ENCODE results near the gene ZNF428. TPM values are rescaled to one million over a fixed set of nuclear protein-coding genes. Genes with fewer than 3 reads are reported as not detected.

Gene ZNF428
- total RNA-seq, 2 donors from 2014 or later: 24.4 to 31.6 TPM

- ATAC-seq (no peak), DNase-seq (peak in 1 of 4 donors; percentile 27)
- Histone ChIP-seq H3K36me3 (replicated peaks in 1 of 2; ENCODE audit: insufficient read depth in 1 of 2, low read depth in 2 of 2) (no peaks in the 10 kb centered on the region), H3K4me3 (no peak overlapping the region), H3K9me3 (no peaks in the 10 kb centered on the region), H3K27ac (no peak overlapping the region), H3K27me3 (no peaks in the 10 kb centered on the region), H3K4me1 (peaks cover 10% of the 10 kb centered on the region)
- no peak for TF ChIP-seq POLR2A (IDR thresholded peaks at IDR 0.05)
- WGBS, 2 donors: 56 to 79% methylated on average over 7 of the region's 7 CpGs
- intact Hi-C loops (cut with DNase I): no loop called here
Measured at GRCh38 chr19:43664018-43664417, 44.6 kb upstream of the ZNF428 start.

- Histone ChIP-seq H3K9me3 (no peaks in the 10 kb centered on the region), H3K36me3 (replicated peaks in 1 of 2; ENCODE audit: insufficient read depth in 1 of 2, low read depth in 2 of 2) (no peaks in the 10 kb centered on the region), H3K27me3 (no peaks in the 10 kb centered on the region), H3K4me3 (no peak overlapping the region), H3K27ac (no peak overlapping the region), H3K4me1 (peaks cover 1% of the 10 kb centered on the region)
- no peak for ATAC-seq
- WGBS, 2 donors: 71 to 96% methylated on average over 5 to 6 of the region's 6 CpGs
- intact Hi-C loops (cut with DNase I): no loop called here
- DNase-seq: no peak
- TF ChIP-seq CTCF (IDR thresholded peaks at IDR 0.05): peak in 1 of 7 experiments; percentile 26
- no peak for TF ChIP-seq POLR2A (IDR thresholded peaks at IDR 0.05)
Measured at GRCh38 chr19:43662487-43662886, 43.1 kb upstream of the ZNF428 start.

- Histone ChIP-seq H3K4me1 (no peaks in the 10 kb centered on the region), H3K4me3 (no peak overlapping the region), H3K36me3 (replicated peaks in 1 of 2; ENCODE audit: insufficient read depth in 1 of 2, low read depth in 2 of 2) (no peaks in the 10 kb centered on the region), H3K9me3 (no peaks in the 10 kb centered on the region), H3K27me3 (no peaks in the 10 kb centered on the region), H3K27ac (no peak overlapping the region)
- 88 to 91% methylated on average over 6 of the region's 6 CpGs for WGBS, 2 donors
- intact Hi-C loops (cut with DNase I): no loop called here
- TF ChIP-seq POLR2A (IDR thresholded peaks at IDR 0.05): no peak
- no peak for TF ChIP-seq CTCF (IDR thresholded peaks at IDR 0.05)
- DNase-seq: no peak
- no peak for ATAC-seq
Measured at GRCh38 chr19:43660971-43661360, 41.5 kb upstream of the ZNF428 start.

GRCh38 chr19:43660301-43660970 lies 41.0 kb upstream of the ZNF428 start:
- Histone ChIP-seq H3K4me1 (no peaks in the 10 kb centered on the region), H3K27ac (no peak overlapping the region), H3K4me3 (no peak overlapping the region), H3K36me3 (replicated peaks in 1 of 2; ENCODE audit: insufficient read depth in 1 of 2, low read depth in 2 of 2) (no peaks in the 10 kb centered on the region), H3K9me3 (no peaks in the 10 kb centered on the region), H3K27me3 (no peaks in the 10 kb centered on the region)
- ATAC-seq (no peak), DNase-seq (no peak)
- TF ChIP-seq CTCF (IDR thresholded peaks at IDR 0.05) (no peak), POLR2A (IDR thresholded peaks at IDR 0.05) (no peak)
- 65 to 71% methylated on average over 7 of the region's 7 CpGs for WGBS, 2 donors
- intact Hi-C loops (cut with DNase I): no loop called here

GRCh38 chr19:43658494-43658893 lies 39.1 kb upstream of the ZNF428 start:
- H3K27ac ChIP-seq: no peak overlapping the region
- no peak for DNase-seq
- no peaks in the 10 kb centered on the region for H3K27me3 ChIP-seq
- 90% methylated on average over 8 of the region's 8 CpGs for WGBS, 2 donors
- ATAC-seq: no peak
- H3K36me3 ChIP-seq (replicated peaks in 1 of 2; ENCODE audit: insufficient read depth in 1 of 2, low read depth in 2 of 2): no peaks in the 10 kb centered on the region
- TF ChIP-seq CTCF (IDR thresholded peaks at IDR 0.05) (no peak), POLR2A (IDR thresholded peaks at IDR 0.05) (no peak)
- intact Hi-C loops (cut with DNase I): no loop called here
- H3K4me3 ChIP-seq: no peak overlapping the region
- H3K9me3 ChIP-seq: no peaks in the 10 kb centered on the region
- no peaks in the 10 kb centered on the region for H3K4me1 ChIP-seq
